ENCODE results near the gene BMP6. TPM values are rescaled to one million over a fixed set of nuclear protein-coding genes. Genes with fewer than 3 reads are reported as not detected.
A peak's percentile ranks its signal among the peaks of the same experiment; 100 is the strongest.

The BMP6 gene
- total RNA-seq, 1 donor from 2014 or later: 0.41 TPM

- Histone ChIP-seq H3K36me3 (no peaks in the 10 kb centered on the region), H2AFZ (replicated peaks) (no peak overlapping the region), H3K4me3 (no peak overlapping the region), H3K27me3 (no peaks in the 10 kb centered on the region), H3K4me1 (peaks cover 9% of the 10 kb centered on the region), H3K9me3 (ENCODE audit: low read depth) (no peaks in the 10 kb centered on the region), H3K27ac (no peak overlapping the region), H3F3A (ENCODE audit: low read depth) (no peaks in the 10 kb centered on the region), H4K20me1 (ENCODE audit: low read depth) (no peaks in the 10 kb centered on the region), H3K9ac (no peak overlapping the region), H3K79me2 (ENCODE audit: low read depth) (no peaks in the 10 kb centered on the region), H3K4me2 (no peak overlapping the region)
- no peak overlapping the region for H3K27ac Mint-ChIP-seq
- TF ChIP-seq EZH2 (IDR thresholded peaks at IDR 0.05) (no peak), CTCF (IDR thresholded peaks at IDR 0.05) (no peak), EZH2phosphoT487 (IDR thresholded peaks at IDR 0.05) (no peak)
- peaks cover 2% of the 10 kb centered on the region for H3K9me3 Mint-ChIP-seq
- peaks cover 6% of the 10 kb centered on the region for H3K27me3 Mint-ChIP-seq (ENCODE audit: insufficient read depth, low read depth)
- no peak overlapping the region for H3K4me3 Mint-ChIP-seq
- DNase-seq (ENCODE audit: low spot score): no peak
- peaks cover 4% of the 10 kb centered on the region for H3K4me1 Mint-ChIP-seq
- peaks cover 3% of the 10 kb centered on the region for H3K36me3 Mint-ChIP-seq
Observed at GRCh38 chr6:7866526-7866925, 140.6 kb downstream of the BMP6 start.

- no peak overlapping the region for H3K9ac ChIP-seq
- H3K27me3 ChIP-seq: no peaks in the 10 kb centered on the region
- peak; percentile 15 for DNase-seq (ENCODE audit: low spot score)
- H3K79me2 ChIP-seq (ENCODE audit: low read depth): no peaks in the 10 kb centered on the region
- peaks cover 3% of the 10 kb centered on the region for H3K27me3 Mint-ChIP-seq (ENCODE audit: insufficient read depth, low read depth)
- no peaks in the 10 kb centered on the region for H4K20me1 ChIP-seq (ENCODE audit: low read depth)
- H3K36me3 Mint-ChIP-seq: no peaks in the 10 kb centered on the region
- H3K27ac ChIP-seq: no peak overlapping the region
- H2AFZ ChIP-seq (replicated peaks): peak overlapping the region; percentile 57
- TF ChIP-seq EZH2 (IDR thresholded peaks at IDR 0.05) (no peak), CTCF (IDR thresholded peaks at IDR 0.05) (no peak), EZH2phosphoT487 (IDR thresholded peaks at IDR 0.05) (no peak)
- peaks cover 2% of the 10 kb centered on the region for H3K9me3 Mint-ChIP-seq
- H3K4me3 ChIP-seq: no peak overlapping the region
- no peak overlapping the region for H3K4me3 Mint-ChIP-seq
- H3K36me3 ChIP-seq: no peaks in the 10 kb centered on the region
- no peaks in the 10 kb centered on the region for H3K9me3 ChIP-seq (ENCODE audit: low read depth)
- H3K4me1 Mint-ChIP-seq: peaks cover 4% of the 10 kb centered on the region
- H3K4me1 ChIP-seq: peaks cover 9% of the 10 kb centered on the region
- H3K27ac Mint-ChIP-seq: no peak overlapping the region
- H3F3A ChIP-seq (ENCODE audit: low read depth): no peaks in the 10 kb centered on the region
- no peak overlapping the region for H3K4me2 ChIP-seq
Observed at GRCh38 chr6:7868926-7869325, 143.0 kb downstream of the BMP6 start.

- Histone ChIP-seq H3K4me3 (no peak overlapping the region), H4K20me1 (ENCODE audit: low read depth) (no peaks in the 10 kb centered on the region), H2AFZ (replicated peaks) (no peak overlapping the region), H3K9me3 (ENCODE audit: low read depth) (no peaks in the 10 kb centered on the region), H3K4me2 (no peak overlapping the region), H3K79me2 (ENCODE audit: low read depth) (no peaks in the 10 kb centered on the region), H3F3A (ENCODE audit: low read depth) (peaks cover 6% of the 10 kb centered on the region), H3K36me3 (peaks cover 6% of the 10 kb centered on the region), H3K9ac (no peak overlapping the region), H3K27me3 (no peaks in the 10 kb centered on the region), H3K27ac (no peak overlapping the region), H3K4me1 (no peaks in the 10 kb centered on the region)
- TF ChIP-seq EZH2phosphoT487 (IDR thresholded peaks at IDR 0.05): no peak
- TF ChIP-seq CTCF (IDR thresholded peaks at IDR 0.05): no peak
- TF ChIP-seq EZH2 (IDR thresholded peaks at IDR 0.05): no peak
- Mint-ChIP-seq H3K27ac (no peak overlapping the region), H3K27me3 (ENCODE audit: insufficient read depth, low read depth) (peaks cover 2% of the 10 kb centered on the region), H3K4me3 (no peak overlapping the region), H3K36me3 (peaks cover 18% of the 10 kb centered on the region), H3K9me3 (no peaks in the 10 kb centered on the region), H3K4me1 (peaks cover 6% of the 10 kb centered on the region)
- DNase-seq (ENCODE audit: low spot score): no peak
Observed at GRCh38 chr6:7878401-7878964, 152.6 kb downstream of the BMP6 start.
